GM12891 (cell line): ENCODE data around the gene SLC35E2B.
"Not testable (repeated sequence)": the region's sequence is repeated elsewhere in the genome, so short reads cannot be mapped to it uniquely, and the experiment has no call there.

Source experiments
- PAX5 ChIP-seq: IDR thresholded peaks from 2 replicates; pipeline ENCODE4 v1.6.1; 2011; ENCODE audit warnings: low read length, moderate library complexity, mild to moderate bottlenecking; ENCODE audit not compliant: insufficient read depth, severe bottlenecking
- POLR2A ChIP-seq: IDR thresholded peaks from 2 replicates; pipeline ENCODE4 v1.6.1; 2011; ENCODE audit warnings: low read depth, low read length, control low read depth
- POLR2AphosphoS5 ChIP-seq: IDR thresholded peaks from 2 replicates; pipeline ENCODE4 v1.6.1; 2011; ENCODE audit warnings: low read depth, low read length, control low read depth
- SPI1 ChIP-seq: IDR thresholded peaks from 2 replicates; pipeline ENCODE4 v1.6.1; 2011; ENCODE audit warnings: low read depth, low read length, control low read depth
- TAF1 ChIP-seq: IDR thresholded peaks from 2 replicates; pipeline ENCODE4 v1.6.1; 2011; ENCODE audit warnings: low read depth, low read length, control low read depth

GRCh38 chr1:1699061-1699460 lies 6.5 kb upstream of the SLC35E2B start:
- TF ChIP-seq POLR2A, POLR2AphosphoS5, TAF1, PAX5, SPI1: not testable (repeated sequence)
